HEK293 (cell line): ENCODE results near the gene CXorf58.
"Not testable (repeated sequence)": the region's sequence is repeated elsewhere in the genome, so short reads cannot be mapped to it uniquely, and the experiment has no call there.

ENCODE experiments used
- CTCF ChIA-PET: fragments of 350-600 bp; formaldehyde crosslinking; extraction: SDS; loops from one replicate; lab custom pipeline; 2021; ENCODE audit warnings: antibody characterized with exemption; lab: Yijun Ruan, JAX
- POLR2A ChIA-PET: fragments of 300-600 bp; formaldehyde crosslinking; extraction: SDS; loops from one replicate; lab custom pipeline; 2020; ENCODE audit warnings: antibody characterized with exemption, inconsistent platforms; lab: Yijun Ruan, JAX
- H3K27ac ChIP-seq: fragments of 200-500 bp; sonication (Bioruptor generic); 2 replicates; pipeline ENCODE4 v1.5.1; 2014; ENCODE audit warnings: low read depth, low read length, control low read depth, inconsistent platforms; ENCODE audit errors: extremely low read depth
- H3K36me3 ChIP-seq, 2 experiments: fragments of 200-500 bp in 1 of 2; sonication (Bioruptor generic) in 1 of 2; 1 replicate in 1 of 2; 2 replicates in 1 of 2; pipeline ENCODE4 v1.5.1; 2014 to 2017; ENCODE audit warnings: inconsistent platforms in 2 of 2, low read length in 2 of 2; ENCODE audit not compliant: control insufficient read depth in 2 of 2, insufficient read depth in 1 of 2
- H3K4me1 ChIP-seq: fragments of 200-500 bp; sonication (Bioruptor generic); 2 replicates; pipeline ENCODE4 v1.5.1; 2014; ENCODE audit warnings: mild to moderate bottlenecking, low read length, inconsistent platforms; ENCODE audit not compliant: control insufficient read depth, insufficient read depth
- H3K4me3 ChIP-seq: 2 replicates; pipeline ENCODE4 v1.5.1; 2011; ENCODE audit warnings: low read depth, mild to moderate bottlenecking, control low read depth, low read length, moderate library complexity
- H3K9me3 ChIP-seq: fragments of 200-500 bp; sonication (Bioruptor generic); 2 replicates; pipeline ENCODE4 v1.5.1; 2014; ENCODE audit warnings: low read depth, low read length, inconsistent platforms; ENCODE audit not compliant: control insufficient read depth, insufficient read depth
- EGR2 ChIP-seq: fragments of 450-650 bp; formaldehyde crosslinking; IDR thresholded peaks from 2 replicates; pipeline ENCODE4 v1.5.1; 2016; ENCODE audit warnings: low read depth, missing biosample characterization, missing genetic modification characterization
- OSR2 ChIP-seq: fragments of 450-650 bp; formaldehyde crosslinking; IDR thresholded peaks from 2 replicates; pipeline ENCODE4 v1.5.1; 2016; ENCODE audit warnings: missing biosample characterization, missing genetic modification characterization
- ZFHX2 ChIP-seq: fragments of 450-650 bp; formaldehyde crosslinking; conservative IDR thresholded peaks from 2 replicates; pipeline ENCODE4 v1.5.1; 2016; ENCODE audit warnings: missing biosample characterization, missing genetic modification characterization
- ZNF10 ChIP-seq: fragments of 450-650 bp; formaldehyde crosslinking; IDR thresholded peaks from 2 replicates; pipeline ENCODE4 v1.5.1; 2017; ENCODE audit warnings: missing biosample characterization, missing genetic modification characterization
- ZNF146 ChIP-seq: fragments of 450-650 bp; formaldehyde crosslinking; IDR thresholded peaks from 2 replicates; pipeline ENCODE4 v1.5.1; 2016; ENCODE audit warnings: missing biosample characterization, missing genetic modification characterization
- ZNF248 ChIP-seq: fragments of 450-650 bp; formaldehyde crosslinking; IDR thresholded peaks from 2 replicates; pipeline ENCODE4 v1.5.1; 2017; ENCODE audit warnings: missing biosample characterization, missing genetic modification characterization
- ZNF37A ChIP-seq: fragments of 450-650 bp; IDR thresholded peaks from 2 replicates; pipeline ENCODE4 v1.5.1; 2018; ENCODE audit warnings: missing biosample characterization, missing genetic modification characterization
- ZNF423 ChIP-seq: fragments of 450-650 bp; formaldehyde crosslinking; IDR thresholded peaks from 2 replicates; pipeline ENCODE4 v1.5.1; 2016; ENCODE audit warnings: missing biosample characterization, missing genetic modification characterization
- ZNF704 ChIP-seq: fragments of 450-650 bp; formaldehyde crosslinking; IDR thresholded peaks from 2 replicates; pipeline ENCODE4 v1.5.1; 2016; ENCODE audit warnings: missing biosample characterization, missing genetic modification characterization
- TF ChIP-seq, protein P1 (sequence below): fragments of 450-650 bp; formaldehyde crosslinking; IDR thresholded peaks from 2 replicates; pipeline ENCODE4 v1.5.1; 2016; ENCODE audit warnings: missing biosample characterization, missing genetic modification characterization
- TF ChIP-seq, protein P2 (sequence below): fragments of 450-650 bp; IDR thresholded peaks from 2 replicates; pipeline ENCODE4 v1.5.1; 2018; ENCODE audit warnings: missing biosample characterization, missing genetic modification characterization

CXorf58 gene

GRCh38 chrX:23959781-23960180 is 52.0 kb downstream of the CXorf58 start:
- ChIA-PET POLR2A (no interaction called here), CTCF (interaction anchor here (0.6 kb wide), 1 partner anchor 59 kb away, joined by 5 read pairs; no protein-coding TSS in a partner anchor)
- TF ChIP-seq, protein P1, sequence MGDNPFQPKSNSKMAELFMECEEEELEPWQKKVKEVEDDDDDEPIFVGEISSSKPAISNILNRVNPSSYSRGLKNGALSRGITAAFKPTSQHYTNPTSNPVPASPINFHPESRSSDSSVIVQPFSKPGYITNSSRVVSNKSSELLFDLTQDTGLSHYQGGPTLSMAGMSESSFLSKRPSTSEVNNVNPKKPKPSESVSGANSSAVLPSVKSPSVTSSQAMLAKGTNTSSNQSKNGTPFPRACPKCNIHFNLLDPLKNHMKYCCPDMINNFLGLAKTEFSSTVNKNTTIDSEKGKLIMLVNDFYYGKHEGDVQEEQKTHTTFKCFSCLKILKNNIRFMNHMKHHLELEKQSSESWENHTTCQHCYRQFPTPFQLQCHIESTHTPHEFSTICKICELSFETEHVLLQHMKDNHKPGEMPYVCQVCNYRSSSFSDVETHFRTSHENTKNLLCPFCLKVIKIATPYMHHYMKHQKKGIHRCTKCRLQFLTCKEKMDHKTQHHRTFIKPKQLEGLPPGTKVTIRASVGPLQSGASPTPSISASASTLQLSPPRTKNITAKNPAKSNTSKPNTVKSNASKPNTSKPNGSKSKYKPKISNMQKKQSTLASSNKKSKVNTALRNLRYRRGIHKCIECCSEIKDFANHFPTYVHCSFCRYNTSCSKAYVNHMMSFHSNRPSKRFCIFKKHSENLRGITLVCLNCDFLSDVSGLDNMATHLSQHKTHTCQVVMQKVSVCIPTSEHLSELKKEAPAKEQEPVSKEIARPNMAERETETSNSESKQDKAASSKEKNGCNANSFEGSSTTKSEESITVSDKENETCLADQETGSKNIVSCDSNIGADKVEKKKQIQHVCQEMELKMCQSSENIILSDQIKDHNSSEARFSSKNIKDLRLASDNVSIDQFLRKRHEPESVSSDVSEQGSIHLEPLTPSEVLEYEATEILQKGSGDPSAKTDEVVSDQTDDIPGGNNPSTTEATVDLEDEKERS (tag by site-specific recombination) = no peak
- TF ChIP-seq ZNF423 (tag by site-specific recombination) (no peak), ZNF248 (tag by site-specific recombination) (no peak), ZNF10 (tag by site-specific recombination) (no peak)
- Histone ChIP-seq H3K4me1 (no peaks in the 10 kb centered on the region), H3K36me3 (no peaks in the 10 kb centered on the region), H3K27ac (no peak overlapping the region), H3K4me3 (no peak overlapping the region), H3K9me3 (no peaks in the 10 kb centered on the region)

DNA sequence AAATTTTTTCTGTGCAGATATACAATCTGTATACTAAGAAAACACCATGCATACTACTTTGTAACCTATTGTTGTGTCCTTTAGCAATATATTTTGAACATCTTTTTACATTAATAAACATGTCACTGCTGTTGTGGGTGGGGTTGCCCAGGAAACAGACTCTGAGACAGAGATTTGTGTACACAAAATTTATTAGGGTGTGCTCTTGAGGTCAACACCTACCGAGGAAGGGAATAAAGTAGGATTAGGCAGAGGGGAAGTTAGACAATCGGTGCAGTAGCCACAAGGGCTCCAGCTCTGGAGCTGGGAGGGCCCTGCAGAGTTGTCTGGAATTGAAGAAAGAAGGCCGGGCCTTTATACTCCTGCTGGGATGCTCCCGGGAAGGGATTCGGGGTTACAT is 56.4 kb downstream of the CXorf58 start:
- TF ChIP-seq, protein P2, sequence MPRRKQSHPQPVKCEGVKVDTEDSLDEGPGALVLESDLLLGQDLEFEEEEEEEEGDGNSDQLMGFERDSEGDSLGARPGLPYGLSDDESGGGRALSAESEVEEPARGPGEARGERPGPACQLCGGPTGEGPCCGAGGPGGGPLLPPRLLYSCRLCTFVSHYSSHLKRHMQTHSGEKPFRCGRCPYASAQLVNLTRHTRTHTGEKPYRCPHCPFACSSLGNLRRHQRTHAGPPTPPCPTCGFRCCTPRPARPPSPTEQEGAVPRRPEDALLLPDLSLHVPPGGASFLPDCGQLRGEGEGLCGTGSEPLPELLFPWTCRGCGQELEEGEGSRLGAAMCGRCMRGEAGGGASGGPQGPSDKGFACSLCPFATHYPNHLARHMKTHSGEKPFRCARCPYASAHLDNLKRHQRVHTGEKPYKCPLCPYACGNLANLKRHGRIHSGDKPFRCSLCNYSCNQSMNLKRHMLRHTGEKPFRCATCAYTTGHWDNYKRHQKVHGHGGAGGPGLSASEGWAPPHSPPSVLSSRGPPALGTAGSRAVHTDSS (tag by site-specific recombination) = no peak
- TF ChIP-seq ZNF37A (tag by site-specific recombination) (no peak), OSR2 (tag by site-specific recombination) (peak; percentile 23; the same call in 1 of the 2 replicates), ZNF704 (no peak)
- ChIA-PET CTCF (interaction anchor here (0.5 kb wide), 1 partner anchor 288 kb away, joined by 3 read pairs; no protein-coding TSS in a partner anchor), POLR2A (interaction anchor here (0.5 kb wide), 1 partner anchor 21 kb away, joined by 3 read pairs; no protein-coding TSS in a partner anchor)
- Histone ChIP-seq H3K9me3 (no peaks in the 10 kb centered on the region), H3K36me3 (no peaks in the 10 kb centered on the region), H3K27ac (no peak overlapping the region), H3K4me1 (no peaks in the 10 kb centered on the region), H3K4me3 (no peak overlapping the region)

DNA sequence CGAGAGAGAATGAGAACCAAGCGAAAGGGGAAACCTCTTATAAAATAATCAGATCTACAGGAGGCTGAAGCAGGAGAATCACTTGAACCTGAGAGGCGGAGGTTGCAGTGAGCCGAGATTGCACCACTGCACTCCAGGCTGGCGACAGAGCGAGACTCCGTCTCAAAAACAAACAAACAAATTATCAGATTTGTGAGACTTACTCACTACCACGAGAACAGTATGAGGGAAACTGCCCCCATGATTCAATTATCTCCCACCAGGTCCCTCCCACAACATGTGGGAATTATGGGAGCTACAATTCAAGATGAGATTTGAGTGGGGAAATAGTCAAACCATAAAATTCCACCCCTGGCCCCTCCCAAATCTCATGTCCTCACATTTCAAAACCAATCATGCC is 57.8 kb downstream of the CXorf58 start:
- H3K36me3 ChIP-seq, CTCF ChIA-PET, H3K4me1 ChIP-seq, POLR2A ChIA-PET, H3K4me3 ChIP-seq, H3K27ac ChIP-seq, H3K9me3 ChIP-seq: not testable (repeated sequence)
- TF ChIP-seq OSR2 (tag by site-specific recombination) = 0 out of 2 replicates have a peak, but pooled peaks have one; percentile 17
- TF ChIP-seq ZFHX2 (tag by site-specific recombination) = peak; percentile 70
- peak; percentile 56 for TF ChIP-seq EGR2

DNA sequence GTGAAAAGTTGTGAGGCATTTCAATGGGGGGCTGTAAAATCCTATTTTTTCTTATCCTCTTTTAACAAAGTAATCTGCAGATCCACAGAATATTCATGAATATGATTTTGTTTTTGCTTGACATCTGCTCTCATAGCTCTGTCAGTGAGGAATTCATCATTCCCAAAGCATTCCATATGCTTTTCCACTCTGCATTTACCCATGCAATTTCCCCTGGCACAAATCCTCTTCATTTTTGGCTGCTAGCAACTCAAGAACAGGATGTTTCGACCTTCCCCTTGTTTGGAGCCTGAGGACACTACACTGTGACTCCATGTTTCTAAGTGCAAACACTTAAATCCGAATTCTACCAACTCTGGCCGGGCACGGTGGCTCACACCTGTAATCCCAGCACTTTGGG is 70.7 kb downstream of the CXorf58 start:
- no peaks in the 10 kb centered on the region for H3K9me3 ChIP-seq
- H3K27ac ChIP-seq = no peak overlapping the region
- POLR2A ChIA-PET = no interaction called here
- TF ChIP-seq ZNF146 (tag by site-specific recombination) = no peak
- no peak overlapping the region for H3K4me3 ChIP-seq
- peaks cover 15 to 18% of the 10 kb centered on the region in 2 experiments for H3K36me3 ChIP-seq
- CTCF ChIA-PET = interaction anchor here (0.7 kb wide), 1 partner anchor 36 kb away, joined by 3 read pairs; no protein-coding TSS in a partner anchor
- peaks cover 12% of the 10 kb centered on the region for H3K4me1 ChIP-seq
